Islet of Langerhans (tissue), 1 donor: ENCODE results near the gene ITIH5.

Experiments
- FAIRE-seq: peaks from one replicate; lab custom pipeline; 2011; peaks lifted over from hg19 to GRCh38; lab: Jason Lieb, UNC

Gene ITIH5

GRCh38 chr10:7583626-7584025 is 83.1 kb downstream of the ITIH5 start:
- FAIRE-seq, result no peak

- no peak for FAIRE-seq
Observed at GRCh38 chr10:7580520-7580919, 86.2 kb downstream of the ITIH5 start.

- FAIRE-seq, result no peak
Observed at GRCh38 chr10:7579681-7580080, 87.1 kb downstream of the ITIH5 start.

GRCh38 chr10:7577579-7577978 is 89.2 kb downstream of the ITIH5 start:
- FAIRE-seq, result no peak

GRCh38 chr10:7577176-7577575 is 89.6 kb downstream of the ITIH5 start:
- FAIRE-seq, result no peak

GRCh38 chr10:7576340-7576739 is 90.4 kb downstream of the ITIH5 start:
- no peak for FAIRE-seq

- no peak for FAIRE-seq
Observed at GRCh38 chr10:7572391-7572790, 94.4 kb downstream of the ITIH5 start.

GRCh38 chr10:7571981-7572380 is 94.8 kb downstream of the ITIH5 start:
- FAIRE-seq, result no peak

GRCh38 chr10:7567911-7568620 is 98.7 kb downstream of the ITIH5 start:
- peak; percentile 9 for FAIRE-seq

- FAIRE-seq, result no peak
Observed at GRCh38 chr10:7566891-7567290, 99.9 kb downstream of the ITIH5 start.

- FAIRE-seq, result no peak
Observed at GRCh38 chr10:7565871-7566270, 100.9 kb downstream of the ITIH5 start.

- FAIRE-seq, result no peak
Observed at GRCh38 chr10:7563770-7564169, 103.0 kb downstream of the ITIH5 start.

GRCh38 chr10:7563368-7563767 is 103.4 kb downstream of the ITIH5 start:
- FAIRE-seq, result no peak

GRCh38 chr10:7561985-7562384 is 104.8 kb downstream of the ITIH5 start:
- no peak for FAIRE-seq

- FAIRE-seq, result no peak
Observed at GRCh38 chr10:7561216-7561893, 105.4 kb downstream of the ITIH5 start.

- FAIRE-seq, result no peak
Observed at GRCh38 chr10:7560519-7560918, 106.2 kb downstream of the ITIH5 start.

GRCh38 chr10:7559386-7559785 is 107.4 kb downstream of the ITIH5 start:
- no peak for FAIRE-seq

- FAIRE-seq, result no peak
Observed at GRCh38 chr10:7558036-7558435, 108.7 kb downstream of the ITIH5 start.

GRCh38 chr10:7553531-7553930 is 113.2 kb downstream of the ITIH5 start:
- FAIRE-seq, result no peak

GRCh38 chr10:7551950-7552716 is 114.6 kb downstream of the ITIH5 start:
- FAIRE-seq, result no peak

- FAIRE-seq, result no peak
Observed at GRCh38 chr10:7551289-7551688, 115.5 kb downstream of the ITIH5 start.

- no peak for FAIRE-seq
Observed at GRCh38 chr10:7550013-7550412, 116.8 kb downstream of the ITIH5 start.

- FAIRE-seq, result no peak
Observed at GRCh38 chr10:7547829-7548228, 118.9 kb downstream of the ITIH5 start.
